ENCODE results near the gene CDH4.

- TF ChIP-seq CTCF (IDR thresholded peaks at IDR 0.05) (no peak), POLR2A (IDR thresholded peaks at IDR 0.05) (no peak)
Measured at GRCh38 chr20:61435184-61435822, 183.2 kb downstream of the CDH4 start.
